Nephron (organoid): Measurements from ENCODE around the gene LPCAT3.

Experiments used
- H3K27ac Mint-ChIP-seq, 3 experiments: 2 replicates each; pipeline ENCODE4 v1.8.0; 2020; ENCODE audit warnings: mixed read lengths in 3 of 3, mild to moderate bottlenecking in 2 of 3, moderate library complexity in 1 of 3
- H3K27me3 Mint-ChIP-seq: 2 replicates; pipeline ENCODE4 v1.8.0; 2021; ENCODE audit warnings: low read depth, mild to moderate bottlenecking, moderate library complexity, mixed read lengths
- H3K36me3 Mint-ChIP-seq: 2 replicates; pipeline ENCODE4 v1.8.0; 2020; ENCODE audit warnings: low read depth, mixed read lengths
- H3K4me1 Mint-ChIP-seq: 2 replicates; pipeline ENCODE4 v1.8.0; 2020; ENCODE audit warnings: mixed read lengths
- H3K4me3 Mint-ChIP-seq, 3 experiments: 2 replicates each; pipeline ENCODE4 v1.8.0; 2020; ENCODE audit warnings: mild to moderate bottlenecking in 3 of 3, mixed read lengths in 3 of 3, moderate library complexity in 2 of 3
- H3K9me3 Mint-ChIP-seq: 2 replicates; pipeline ENCODE4 v1.8.0; 2020; ENCODE audit warnings: mixed read lengths
- CTCF ChIP-seq, 3 experiments: fragments of 200-600 bp; sonication (generic); IDR thresholded peaks; one replicate each; pipeline ENCODE4 v1.5.0; 2021; ENCODE audit warnings: antibody characterized with exemption in 3 of 3; ENCODE audit not compliant: unreplicated experiment in 3 of 3

LPCAT3 gene

GRCh38 chr12:6954316-6955107 is 63.8 kb downstream of the LPCAT3 start:
- H3K36me3 Mint-ChIP-seq, result no peaks in the 10 kb centered on the region
- peak overlapping the region; percentile 68 to 87 (median 75) for H3K27ac Mint-ChIP-seq
- H3K4me1 Mint-ChIP-seq, result peaks cover 10% of the 10 kb centered on the region
- H3K4me3 Mint-ChIP-seq, result peak overlapping the region in 1 of 3 experiments; percentile 30
- H3K9me3 Mint-ChIP-seq, result no peaks in the 10 kb centered on the region
- no peaks in the 10 kb centered on the region for H3K27me3 Mint-ChIP-seq
- no peak for TF ChIP-seq CTCF (IDR thresholded peaks at IDR 0.05; ENCODE audit: unreplicated experiment in 3 of 3)

GRCh38 chr12:6953442-6954315 is 64.6 kb downstream of the LPCAT3 start:
- H3K4me1 Mint-ChIP-seq, result peaks cover 6% of the 10 kb centered on the region
- H3K27ac Mint-ChIP-seq, result peak overlapping the region; percentile 68 to 87 (median 75)
- H3K36me3 Mint-ChIP-seq, result no peaks in the 10 kb centered on the region
- no peaks in the 10 kb centered on the region for H3K27me3 Mint-ChIP-seq
- H3K4me3 Mint-ChIP-seq, result peak overlapping the region in 1 of 3 experiments; percentile 30
- H3K9me3 Mint-ChIP-seq, result no peaks in the 10 kb centered on the region
- no peak for TF ChIP-seq CTCF (IDR thresholded peaks at IDR 0.05; ENCODE audit: unreplicated experiment in 3 of 3)

- no peak for TF ChIP-seq CTCF (IDR thresholded peaks at IDR 0.05; ENCODE audit: unreplicated experiment in 3 of 3)
- no peaks in the 10 kb centered on the region for H3K36me3 Mint-ChIP-seq
- no peak overlapping the region for H3K4me3 Mint-ChIP-seq
- H3K27me3 Mint-ChIP-seq, result peaks cover 4% of the 10 kb centered on the region
- peaks cover 6% of the 10 kb centered on the region for H3K4me1 Mint-ChIP-seq
- H3K27ac Mint-ChIP-seq, result peak overlapping the region in 1 of 3 experiments; percentile 18
- H3K9me3 Mint-ChIP-seq, result no peaks in the 10 kb centered on the region
These were observed 65.3 kb downstream of the LPCAT3 start for GRCh38 chr12:6952863-6953441.

GRCh38 chr12:6952121-6952862 is 66.0 kb downstream of the LPCAT3 start:
- Mint-ChIP-seq H3K4me3 (no peak overlapping the region), H3K4me1 (peaks cover 6% of the 10 kb centered on the region), H3K27ac (peak overlapping the region in 1 of 3 experiments; percentile 18), H3K27me3 (peaks cover 4% of the 10 kb centered on the region), H3K36me3 (no peaks in the 10 kb centered on the region), H3K9me3 (no peaks in the 10 kb centered on the region)
- TF ChIP-seq CTCF (IDR thresholded peaks at IDR 0.05; ENCODE audit: unreplicated experiment in 3 of 3), result no peak

GRCh38 chr12:6951551-6952120 is 66.6 kb downstream of the LPCAT3 start:
- no peak for TF ChIP-seq CTCF (IDR thresholded peaks at IDR 0.05; ENCODE audit: unreplicated experiment in 3 of 3)
- Mint-ChIP-seq H3K27me3 (peaks cover 4% of the 10 kb centered on the region), H3K27ac (no peak overlapping the region), H3K36me3 (no peaks in the 10 kb centered on the region), H3K4me1 (peaks cover 12% of the 10 kb centered on the region), H3K4me3 (no peak overlapping the region), H3K9me3 (no peaks in the 10 kb centered on the region)
